ENCODE measurements around the gene EXOC6. TPM values are rescaled to one million over a fixed set of nuclear protein-coding genes. Genes with fewer than 3 reads are reported as not detected.

Gene EXOC6
- total and polyA plus RNA-seq, 2 of the 13 experiments (the other 11 are each of a cell fraction or from before 2014, with no cell fraction given): 22.2 to 29.2 TPM

DNA sequence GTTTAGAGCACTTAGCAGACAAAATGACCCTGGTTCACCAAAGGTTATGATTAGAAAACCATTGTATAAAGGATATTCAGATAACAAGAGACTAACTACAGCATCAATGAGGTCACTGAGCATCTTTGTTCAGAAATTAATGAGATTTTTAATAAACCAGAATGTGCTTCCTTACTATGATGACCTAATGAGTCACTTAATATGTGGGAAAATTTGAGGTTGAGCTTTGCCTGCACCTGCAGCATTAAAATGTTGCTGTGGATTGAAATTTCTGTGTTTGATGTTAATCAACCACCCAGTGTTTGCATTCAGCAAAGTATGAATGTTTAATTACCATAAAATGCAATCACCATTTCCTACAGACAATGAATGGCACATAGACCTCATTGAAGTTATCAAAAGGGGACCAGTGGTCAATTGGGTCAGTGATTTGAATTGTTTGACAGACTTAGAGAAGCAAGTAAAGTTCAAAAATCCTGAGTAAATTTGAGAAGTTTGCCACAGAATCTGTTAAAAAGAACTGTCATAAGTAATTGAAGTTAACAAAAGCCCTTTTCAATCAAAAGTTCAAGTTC, 45.8 kb downstream of the EXOC6 start (continued):
- TF ChIP-seq, protein P1, sequence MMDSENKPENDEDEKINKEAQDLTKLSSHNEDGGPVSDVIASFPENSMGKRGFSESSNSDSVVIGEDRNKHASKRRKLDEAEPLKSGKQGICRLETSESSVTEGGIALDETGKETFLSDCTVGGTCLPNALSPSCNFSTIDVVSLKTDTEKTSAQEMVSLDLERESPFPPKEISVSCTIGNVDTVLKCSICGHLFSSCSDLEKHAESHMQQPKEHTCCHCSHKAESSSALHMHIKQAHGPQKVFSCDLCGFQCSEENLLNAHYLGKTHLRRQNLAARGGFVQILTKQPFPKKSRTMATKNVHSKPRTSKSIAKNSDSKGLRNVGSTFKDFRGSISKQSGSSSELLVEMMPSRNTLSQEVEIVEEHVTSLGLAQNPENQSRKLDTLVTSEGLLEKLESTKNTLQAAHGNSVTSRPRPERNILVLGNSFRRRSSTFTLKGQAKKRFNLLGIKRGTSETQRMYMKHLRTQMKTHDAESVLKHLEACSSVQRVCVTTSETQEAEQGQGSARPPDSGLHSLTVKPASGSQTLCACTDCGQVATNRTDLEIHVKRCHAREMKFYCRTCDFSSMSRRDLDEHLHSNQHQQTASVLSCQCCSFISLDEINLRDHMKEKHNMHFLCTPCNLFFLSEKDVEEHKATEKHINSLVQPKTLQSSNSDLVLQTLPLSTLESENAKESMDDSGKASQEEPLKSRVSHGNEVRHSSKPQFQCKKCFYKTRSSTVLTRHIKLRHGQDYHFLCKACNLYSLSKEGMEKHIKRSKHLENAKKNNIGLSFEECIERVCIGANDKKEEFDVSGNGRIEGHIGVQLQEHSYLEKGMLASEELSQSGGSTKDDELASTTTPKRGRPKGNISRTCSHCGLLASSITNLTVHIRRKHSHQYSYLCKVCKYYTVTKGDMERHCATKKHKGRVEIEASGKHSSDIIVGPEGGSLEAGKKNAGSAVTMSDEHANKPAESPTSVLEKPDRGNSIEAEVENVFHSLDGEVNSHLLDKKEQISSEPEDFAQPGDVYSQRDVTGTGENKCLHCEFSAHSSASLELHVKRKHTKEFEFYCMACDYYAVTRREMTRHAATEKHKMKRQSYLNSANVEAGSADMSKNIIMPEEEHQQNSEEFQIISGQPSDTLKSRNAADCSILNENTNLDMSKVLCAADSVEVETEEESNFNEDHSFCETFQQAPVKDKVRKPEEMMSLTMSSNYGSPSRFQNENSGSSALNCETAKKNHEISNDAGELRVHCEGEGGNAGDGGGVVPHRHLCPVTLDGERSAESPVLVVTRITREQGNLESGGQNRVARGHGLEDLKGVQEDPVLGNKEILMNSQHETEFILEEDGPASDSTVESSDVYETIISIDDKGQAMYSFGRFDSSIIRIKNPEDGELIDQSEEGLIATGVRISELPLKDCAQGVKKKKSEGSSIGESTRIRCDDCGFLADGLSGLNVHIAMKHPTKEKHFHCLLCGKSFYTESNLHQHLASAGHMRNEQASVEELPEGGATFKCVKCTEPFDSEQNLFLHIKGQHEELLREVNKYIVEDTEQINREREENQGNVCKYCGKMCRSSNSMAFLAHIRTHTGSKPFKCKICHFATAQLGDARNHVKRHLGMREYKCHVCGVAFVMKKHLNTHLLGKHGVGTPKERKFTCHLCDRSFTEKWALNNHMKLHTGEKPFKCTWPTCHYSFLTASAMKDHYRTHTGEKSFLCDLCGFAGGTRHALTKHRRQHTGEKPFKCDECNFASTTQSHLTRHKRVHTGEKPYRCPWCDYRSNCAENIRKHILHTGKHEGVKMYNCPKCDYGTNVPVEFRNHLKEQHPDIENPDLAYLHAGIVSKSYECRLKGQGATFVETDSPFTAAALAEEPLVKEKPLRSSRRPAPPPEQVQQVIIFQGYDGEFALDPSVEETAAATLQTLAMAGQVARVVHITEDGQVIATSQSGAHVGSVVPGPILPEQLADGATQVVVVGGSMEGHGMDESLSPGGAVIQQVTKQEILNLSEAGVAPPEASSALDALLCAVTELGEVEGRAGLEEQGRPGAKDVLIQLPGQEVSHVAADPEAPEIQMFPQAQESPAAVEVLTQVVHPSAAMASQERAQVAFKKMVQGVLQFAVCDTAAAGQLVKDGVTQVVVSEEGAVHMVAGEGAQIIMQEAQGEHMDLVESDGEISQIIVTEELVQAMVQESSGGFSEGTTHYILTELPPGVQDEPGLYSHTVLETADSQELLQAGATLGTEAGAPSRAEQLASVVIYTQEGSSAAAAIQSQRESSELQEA (CRISPR knock-in tag; IDR thresholded peaks at IDR 0.05; ENCODE audit: not compliant biosample characterization): no peak
- TF ChIP-seq KDM2A (CRISPR knock-in tag; IDR thresholded peaks at IDR 0.05; ENCODE audit: borderline replicate concordance, low read depth): no peak
- TF ChIP-seq HOXA7 (CRISPR knock-in tag; IDR thresholded peaks at IDR 0.05): no peak
- no peak for TF ChIP-seq TOE1 (CRISPR knock-in tag; IDR thresholded peaks at IDR 0.05)
